Retinal pigment epithelial cell (primary cell): ENCODE results near the gene CRLF3.

Experiments used
- DNase-seq: peaks from one replicate; pipeline ENCODE4 v3.0.0-alpha.2; 2010; ENCODE audit warnings: low read depth
- H3K4me3 ChIP-seq: 2 replicates; pipeline ENCODE4 v1.5.1; 2011; ENCODE audit warnings: mild to moderate bottlenecking, low read length, control low read depth, moderate library complexity
- CTCF ChIP-seq: conservative IDR thresholded peaks from 2 replicates; pipeline ENCODE4 v1.5.1; 2011; ENCODE audit warnings: low read depth, low read length, control low read depth, inconsistent platforms

The CRLF3 gene

GRCh38 chr17:30824356-30825145, at the start of gene CRLF3:
TSS of gene CRLF3 (minus strand) at chr17:30824692. CDS start at chr17:30824651, 41 bp downstream.
- TF ChIP-seq CTCF: no peak
- DNase-seq: peak; percentile 58

DNA sequence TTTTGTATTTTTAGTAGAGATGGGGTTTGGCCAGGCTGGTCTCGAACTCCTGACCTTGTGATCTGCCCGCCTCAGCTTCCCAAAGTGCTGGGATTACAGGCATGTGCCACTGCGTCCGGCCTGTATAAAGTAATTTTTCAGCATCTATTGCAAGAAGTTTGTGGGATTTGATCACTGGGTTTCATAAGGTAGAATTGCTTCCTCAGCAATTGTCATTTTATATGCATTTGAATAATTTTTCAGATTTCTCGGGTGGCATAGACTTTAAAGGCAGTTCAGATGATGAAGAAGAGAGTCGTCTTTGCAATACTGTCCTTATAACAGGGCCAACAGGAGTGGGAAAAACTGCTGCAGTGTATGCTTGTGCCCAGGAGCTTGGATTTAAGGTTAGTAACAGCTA, 44.5 kb upstream of the CRLF3 start:
- TF ChIP-seq CTCF: no peak
- no peak overlapping the region for H3K4me3 ChIP-seq
- DNase-seq: no peak

More at GRCh38 chr17:30824356-30825145, at the start of gene CRLF3:
- H3K4me3 ChIP-seq: peak within 1 kb of the TSS; percentile 94

DNA sequence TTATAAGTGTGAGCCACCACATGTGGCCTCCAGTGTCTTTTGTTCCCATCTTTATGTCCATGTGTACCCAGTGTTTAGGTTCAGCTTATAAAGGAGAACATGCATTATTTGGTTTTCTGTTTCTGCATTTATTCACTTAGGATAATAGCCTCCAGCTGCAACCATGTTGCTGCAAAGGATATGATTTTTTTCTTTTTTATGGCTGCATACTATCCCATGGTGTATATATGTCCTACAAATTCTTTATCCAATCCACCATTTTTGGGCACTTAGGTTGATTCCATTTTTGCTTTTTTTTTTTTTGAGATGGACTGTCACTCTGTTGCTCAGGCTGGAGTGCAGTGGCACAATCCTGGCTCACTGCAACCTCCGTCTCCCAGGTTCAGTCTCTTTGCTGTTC, 40.1 kb upstream of the CRLF3 start:
- TF ChIP-seq CTCF: no peak
- H3K4me3 ChIP-seq: no peak overlapping the region
- DNase-seq: no peak

- DNase-seq: peak; percentile 0
- no peak for TF ChIP-seq CTCF
- H3K4me3 ChIP-seq: no peak overlapping the region
Measured at GRCh38 chr17:30858556-30859250, 34.2 kb upstream of the CRLF3 start.

- no peak overlapping the region for H3K4me3 ChIP-seq
- no peak for TF ChIP-seq CTCF
- no peak for DNase-seq
Measured at GRCh38 chr17:30854146-30854545, 29.7 kb upstream of the CRLF3 start.

- TF ChIP-seq CTCF: no peak
- no peak for DNase-seq
- H3K4me3 ChIP-seq: no peak overlapping the region
Measured at GRCh38 chr17:30848021-30848420, 23.5 kb upstream of the CRLF3 start.

DNA sequence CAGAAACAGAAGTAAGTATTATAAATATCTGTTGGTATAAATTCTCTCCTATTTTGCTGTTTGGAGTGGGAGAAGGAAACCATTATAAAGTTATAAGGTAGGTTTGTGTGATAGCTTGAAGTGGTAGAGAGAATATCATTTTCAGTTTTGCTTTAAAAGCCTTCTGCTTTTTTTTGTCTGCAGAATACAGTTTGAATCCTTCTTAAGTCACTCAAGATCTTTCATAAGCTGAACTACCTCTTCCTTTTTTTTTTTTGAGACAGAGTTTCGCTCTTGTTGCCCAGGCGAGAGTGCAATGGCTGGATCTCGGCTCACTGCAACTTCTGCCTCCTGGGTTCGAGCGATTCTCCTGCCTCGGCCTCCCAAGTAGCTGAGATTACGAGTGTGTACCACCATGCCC, 16.3 kb upstream of the CRLF3 start:
- DNase-seq: no peak
- H3K4me3 ChIP-seq: no peak overlapping the region
- no peak for TF ChIP-seq CTCF
